ENCODE measurements around the gene FYN.

DNA sequence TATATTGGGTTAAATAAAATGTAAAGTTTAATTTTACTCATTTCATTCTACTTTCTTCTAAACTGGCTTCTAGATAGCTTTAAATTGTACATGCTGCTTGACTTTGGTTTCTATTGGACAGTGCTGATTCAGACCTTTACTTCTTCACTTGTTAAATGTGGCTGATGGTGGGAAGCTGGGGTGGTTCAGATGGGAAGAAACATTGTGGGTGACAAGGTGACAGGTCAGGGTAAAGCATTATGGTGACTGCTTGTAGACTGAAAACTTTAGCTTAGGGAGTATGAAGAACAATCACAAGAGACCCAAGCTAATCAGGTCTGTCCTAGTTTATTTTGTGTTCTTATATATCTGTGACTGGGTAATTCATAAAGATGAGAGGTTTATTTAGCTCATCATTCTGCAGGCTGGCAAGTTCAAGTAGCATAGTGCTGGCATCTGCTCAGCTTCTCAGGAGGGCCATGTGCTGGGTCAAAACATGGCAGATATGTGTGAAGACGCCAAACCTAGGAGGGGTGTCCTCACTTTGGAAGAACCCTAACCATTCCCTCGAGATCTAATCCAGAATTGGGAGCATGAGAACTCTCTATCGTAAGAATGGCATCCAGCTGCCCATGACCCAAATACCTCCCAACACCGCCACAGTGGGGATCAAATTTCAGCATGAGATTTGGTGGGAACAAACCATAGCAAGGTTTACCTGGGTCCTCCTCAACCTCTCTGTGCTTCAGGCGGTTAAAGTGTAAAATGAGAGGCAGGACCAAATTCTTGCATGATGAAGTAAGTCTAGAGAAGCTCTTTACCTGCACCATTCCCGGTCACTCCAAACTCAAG lies 102.8 kb downstream of the FYN start:
- TF ChIP-seq, protein P1, sequence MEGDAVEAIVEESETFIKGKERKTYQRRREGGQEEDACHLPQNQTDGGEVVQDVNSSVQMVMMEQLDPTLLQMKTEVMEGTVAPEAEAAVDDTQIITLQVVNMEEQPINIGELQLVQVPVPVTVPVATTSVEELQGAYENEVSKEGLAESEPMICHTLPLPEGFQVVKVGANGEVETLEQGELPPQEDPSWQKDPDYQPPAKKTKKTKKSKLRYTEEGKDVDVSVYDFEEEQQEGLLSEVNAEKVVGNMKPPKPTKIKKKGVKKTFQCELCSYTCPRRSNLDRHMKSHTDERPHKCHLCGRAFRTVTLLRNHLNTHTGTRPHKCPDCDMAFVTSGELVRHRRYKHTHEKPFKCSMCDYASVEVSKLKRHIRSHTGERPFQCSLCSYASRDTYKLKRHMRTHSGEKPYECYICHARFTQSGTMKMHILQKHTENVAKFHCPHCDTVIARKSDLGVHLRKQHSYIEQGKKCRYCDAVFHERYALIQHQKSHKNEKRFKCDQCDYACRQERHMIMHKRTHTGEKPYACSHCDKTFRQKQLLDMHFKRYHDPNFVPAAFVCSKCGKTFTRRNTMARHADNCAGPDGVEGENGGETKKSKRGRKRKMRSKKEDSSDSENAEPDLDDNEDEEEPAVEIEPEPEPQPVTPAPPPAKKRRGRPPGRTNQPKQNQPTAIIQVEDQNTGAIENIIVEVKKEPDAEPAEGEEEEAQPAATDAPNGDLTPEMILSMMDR (optimal IDR thresholded peaks at IDR 0.05 in 1 of 3, IDR thresholded peaks at IDR 0.05 in 1 of 3, conservative IDR thresholded peaks at IDR 0.05 in 1 of 3; ENCODE audit: extremely low read depth in 1 of 3, insufficient read depth in 2 of 3, low read length in 3 of 3) = no peak
- TF ChIP-seq EZH2 (IDR thresholded peaks at IDR 0.05; ENCODE audit: low read length) = no peak
